CD4-positive, alpha-beta T cell (primary cell): ENCODE results near the gene SUPT5H. TPM values are rescaled to one million over a fixed set of nuclear protein-coding genes. Genes with fewer than 3 reads are reported as not detected.

Experiments used
- ATAC-seq: fragments of 200-7000 bp; cut with Tn5 transposase; one replicate; pipeline ENCODE4 v1.10.0; 2022; ENCODE audit warnings: mild to moderate bottlenecking; ENCODE audit not compliant: poor library complexity
- CTCF ChIA-PET: fragments of 350-600 bp; sonication (Branson Sonifier 250); formaldehyde crosslinking; loops from one replicate; lab custom pipeline; 2021; ENCODE audit warnings: antibody characterized with exemption, inconsistent platforms; lab: Charles Lee
- POLR2A ChIA-PET: fragments of 350-600 bp; sonication (Branson Sonifier 250); formaldehyde crosslinking; loops from one replicate; lab custom pipeline; 2021; ENCODE audit warnings: antibody characterized with exemption, inconsistent platforms; lab: Charles Lee
- DNase-seq, 14 experiments: peaks; one replicate each; pipeline ENCODE4 v3.0.0-alpha.2; 2013 to 2020; ENCODE audit warnings: mixed read lengths in 2 of 14
- H3K27ac ChIP-seq, 2 donors: one replicate each; pipeline versions ENCODE4 v1.5.1 to v1.7.0; 2013; ENCODE audit warnings: low read length in 2 of 2, low read depth in 1 of 2, mild to moderate bottlenecking in 1 of 2
- H3K27me3 ChIP-seq, 2 experiments: 1 replicate in 1 of 2; 2 replicates in 1 of 2; pipeline versions ENCODE4 v1.6.1 to v1.7.0; 2013; ENCODE audit warnings: low read length in 2 of 2, control low read depth in 1 of 2, mild to moderate bottlenecking in 1 of 2, moderate library complexity in 1 of 2; ENCODE audit not compliant: insufficient read depth in 2 of 2, control insufficient read depth in 1 of 2
- H3K36me3 ChIP-seq: one replicate; pipeline ENCODE4 v1.6.1; 2013; ENCODE audit warnings: low read length, control low read depth; ENCODE audit not compliant: insufficient read depth
- H3K4me1 ChIP-seq: one replicate; pipeline ENCODE4 v1.6.1; 2013; ENCODE audit warnings: low read length, control low read depth; ENCODE audit not compliant: insufficient read depth
- H3K4me3 ChIP-seq: one replicate; pipeline ENCODE4 v1.5.1; 2013; ENCODE audit warnings: mild to moderate bottlenecking, low read length, moderate library complexity
- H3K9me3 ChIP-seq, 2 experiments: 1 replicate in 1 of 2; 2 replicates in 1 of 2; pipeline versions ENCODE4 v1.6.1 to v1.7.0; 2013; ENCODE audit warnings: low read length in 2 of 2, mild to moderate bottlenecking in 2 of 2, control low read depth in 1 of 2, moderate library complexity in 1 of 2; ENCODE audit not compliant: control insufficient read depth in 1 of 2, insufficient read depth in 1 of 2
- H3K27ac Mint-ChIP-seq: one replicate; pipeline ENCODE4 v1.8.0; 2020; ENCODE audit warnings: mixed read lengths
- H3K27me3 Mint-ChIP-seq: one replicate; pipeline ENCODE4 v1.8.0; 2021; ENCODE audit warnings: mixed read lengths
- H3K36me3 Mint-ChIP-seq: one replicate; pipeline ENCODE4 v1.8.0; 2021; ENCODE audit warnings: low read depth, mixed read lengths
- H3K4me1 Mint-ChIP-seq: one replicate; pipeline ENCODE4 v1.8.0; 2021; ENCODE audit warnings: low read depth, mixed read lengths
- H3K4me3 Mint-ChIP-seq: one replicate; pipeline ENCODE4 v1.8.0; 2020; ENCODE audit warnings: mild to moderate bottlenecking, mixed read lengths
- H3K9me3 Mint-ChIP-seq: one replicate; pipeline ENCODE4 v1.8.0; 2020; ENCODE audit warnings: mixed read lengths
- CTCF ChIP-seq: fragments of 200-600 bp; IDR thresholded peaks from one replicate; pipeline ENCODE4 v1.8.0; 2022; ENCODE audit warnings: antibody characterized with exemption, mild to moderate bottlenecking
- intact Hi-C, 2 experiments: fragments of 100-400 bp; cut with DNase I in 1 of 2; cut with micrococcal nuclease in 1 of 2; formaldehyde crosslinking; loops; one replicate each; pipeline versions ENCODE4 v1.15.1 to v1.9.0; 2023 to 2025; cut with DNase I, micrococcal nuclease
- total RNA-seq, 174 experiments: library from RNA in 2 of 174; stranded (reverse) in 2 of 174; gene quantifications; one replicate each; pipeline ENCODE4 v1.2.3 and lab custom pipeline; 2021 to 2026

The SUPT5H gene
- total RNA-seq, 2 experiments from 2014 or later: 322 to 333 TPM

- Histone ChIP-seq H3K4me3 (peak overlapping the region; percentile 100), H3K4me1 (peaks cover 74% of the 10 kb centered on the region), H3K9me3 (no peaks in the 10 kb centered on the region), H3K27ac (peak overlapping the region; percentile 100), H3K27me3 (no peaks in the 10 kb centered on the region), H3K36me3 (peaks cover 29% of the 10 kb centered on the region)
- CTCF ChIA-PET: interaction anchor here (1.0 to 2.5 kb wide), 15 partner anchors 7 to 129 kb away, joined by 3 to 102 read pairs (median 8); partner anchors contain the start of genes EID2B, MED29, PAF1 and RPS16
- Mint-ChIP-seq H3K27ac (peak overlapping the region; percentile 98), H3K36me3 (peaks cover 73% of the 10 kb centered on the region), H3K4me3 (peak overlapping the region; percentile 95), H3K9me3 (no peaks in the 10 kb centered on the region), H3K27me3 (peaks cover 12% of the 10 kb centered on the region), H3K4me1 (peaks cover 44% of the 10 kb centered on the region)
- ATAC-seq (no peak), DNase-seq (peak in 5 of 14 experiments; percentile 16 to 73 (median 42))
- POLR2A ChIA-PET: interaction anchor here (1.1 to 2.6 kb wide), 13 partner anchors 9 to 435 kb away, joined by 3 to 119 read pairs (median 6); partner anchors contain the start of genes FBL, MED29, PAF1 and RPS16
- TF ChIP-seq CTCF: no peak
- intact Hi-C loops: loop anchor here (1.0 to 10.0 kb wide), 3 partner anchors 14 to 289 kb away; partner anchors contain the start of gene PAK4 (in 1 of the 2)
Measured at GRCh38 chr19:39411081-39411831, 34.1 kb upstream of the SUPT5H start.

GRCh38 chr19:39411832-39412099 is 33.6 kb upstream of the SUPT5H start:
- peaks cover 41% of the 10 kb centered on the region for H3K4me1 Mint-ChIP-seq
- intact Hi-C loops: loop anchor here (1.0 to 10.0 kb wide), 10 partner anchors 10 to 289 kb away; partner anchors contain the start of genes MED29 (in 1 of the 2), PAF1 (in 1 of the 2), PAK4 (in 1 of the 2) and RPS16 (in 1 of the 2)
- Histone ChIP-seq H3K27me3 (no peaks in the 10 kb centered on the region), H3K27ac (peak overlapping the region; percentile 100), H3K9me3 (no peaks in the 10 kb centered on the region), H3K4me3 (peak overlapping the region; percentile 100), H3K4me1 (peaks cover 72% of the 10 kb centered on the region), H3K36me3 (peaks cover 29% of the 10 kb centered on the region)
- DNase-seq (peak; percentile 86 to 95 (median 92)), ATAC-seq (peak; percentile 48)
- peak; percentile 92 for TF ChIP-seq CTCF
- peaks cover 12% of the 10 kb centered on the region for H3K27me3 Mint-ChIP-seq
- no peaks in the 10 kb centered on the region for H3K9me3 Mint-ChIP-seq
- H3K4me3 Mint-ChIP-seq: peak overlapping the region; percentile 95
- H3K36me3 Mint-ChIP-seq: peaks cover 68% of the 10 kb centered on the region
- POLR2A ChIA-PET: interaction anchor here (1.1 to 2.6 kb wide), 13 partner anchors 10 to 434 kb away, joined by 3 to 119 read pairs (median 6); partner anchors contain the start of genes FBL, MED29, PAF1 and RPS16
- peak overlapping the region; percentile 98 for H3K27ac Mint-ChIP-seq
- CTCF ChIA-PET: interaction anchor here (0.9 to 2.5 kb wide), 17 partner anchors 8 to 129 kb away, joined by 3 to 102 read pairs (median 7); partner anchors contain the start of genes EID2B, MED29, PAF1 and RPS16

- Mint-ChIP-seq H3K4me1 (peaks cover 41% of the 10 kb centered on the region), H3K27me3 (peaks cover 12% of the 10 kb centered on the region), H3K4me3 (peak within 1 kb of the TSS; percentile 95), H3K27ac (peak within 1 kb of the TSS; percentile 98), H3K36me3 (peaks cover 67% of the 10 kb centered on the region), H3K9me3 (no peaks in the 10 kb centered on the region)
- Histone ChIP-seq H3K4me3 (peak within 1 kb of the TSS; percentile 100), H3K27ac (peak within 1 kb of the TSS; percentile 100), H3K4me1 (peaks cover 72% of the 10 kb centered on the region), H3K9me3 (no peaks in the 10 kb centered on the region), H3K36me3 (peaks cover 24% of the 10 kb centered on the region), H3K27me3 (no peaks in the 10 kb centered on the region)
- TF ChIP-seq CTCF: peak; percentile 80
- DNase-seq (peak; percentile 94 to 100 (median 97)), ATAC-seq (peak; percentile 61)
- POLR2A ChIA-PET: interaction anchor here (1.0 to 2.6 kb wide), 16 partner anchors 8 to 434 kb away, joined by 3 to 119 read pairs (median 6); partner anchors contain the start of genes FBL, MED29, PAF1 and RPS16
- CTCF ChIA-PET: interaction anchor here (0.9 to 2.5 kb wide), 17 partner anchors 8 to 128 kb away, joined by 3 to 102 read pairs (median 7); partner anchors contain the start of genes EID2B, MED29, PAF1 and RPS16
- intact Hi-C loops: loop anchor here (1.0 to 10.0 kb wide), 10 partner anchors 11 to 290 kb away; partner anchors contain the start of genes MED29 (in 1 of the 2), PAF1 (in 1 of the 2), PAK4 (in 1 of the 2) and RPS16 (in 1 of the 2)
Measured at GRCh38 chr19:39412100-39412866, 33.1 kb upstream of the SUPT5H start, which contains the start of gene PLEKHG2. TSS of gene PLEKHG2 (plus strand) at chr19:39412669. CDS start at chr19:39414087, 1,418 bp downstream.
